ELF-1 (cell line): Measurements from ENCODE around the gene ARFGEF2.
A peak's percentile ranks its signal among the peaks of the same experiment; 100 is the strongest.
"Not testable (repeated sequence)": the region's sequence is repeated elsewhere in the genome, so short reads cannot be mapped to it uniquely, and the experiment has no call there.

Source experiments
- DNase-seq: peaks from one replicate; pipeline ENCODE4 v3.0.0-alpha.2; 2016; ENCODE audit warnings: low read depth, low spot score

Gene ARFGEF2

DNA sequence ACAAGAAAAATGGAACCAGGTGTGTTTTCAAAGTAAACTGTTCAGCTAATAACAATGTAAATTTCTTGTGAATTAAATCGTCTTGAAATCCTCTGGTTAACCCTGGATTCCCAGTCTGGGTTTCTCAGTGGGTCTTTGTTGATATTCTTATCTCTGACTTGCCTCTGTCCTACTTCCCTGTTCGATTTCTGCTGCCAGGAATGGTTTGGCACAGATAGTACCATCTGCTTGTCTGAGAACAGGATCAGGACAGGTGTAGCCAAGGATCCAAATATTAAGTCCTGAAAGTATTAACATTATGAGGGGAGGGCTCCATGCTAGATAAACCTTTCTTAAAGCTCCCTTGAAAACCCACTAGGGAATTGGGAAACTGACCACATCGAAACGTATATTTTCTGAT is 30.1 kb downstream of the ARFGEF2 start:
- no peak for DNase-seq

DNA sequence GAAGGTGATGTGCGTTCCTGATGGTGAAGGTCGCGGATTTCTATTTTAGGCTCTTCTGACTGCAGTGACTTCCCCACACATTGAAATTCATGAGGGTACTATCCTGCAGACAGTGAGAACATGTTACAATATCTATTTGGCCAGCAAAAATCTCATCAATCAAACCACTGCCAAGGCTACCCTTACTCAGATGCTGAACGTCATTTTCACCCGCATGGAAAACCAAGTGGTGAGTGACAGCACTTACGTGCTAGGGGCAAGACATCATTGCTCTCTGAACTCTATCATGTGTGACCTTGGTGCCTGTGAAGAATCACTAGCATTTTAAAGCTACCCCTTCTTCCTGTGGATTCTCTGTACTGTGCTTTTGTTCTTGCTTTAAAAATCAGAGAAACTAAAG is 31.1 kb downstream of the ARFGEF2 start:
- DNase-seq, result no peak

DNA sequence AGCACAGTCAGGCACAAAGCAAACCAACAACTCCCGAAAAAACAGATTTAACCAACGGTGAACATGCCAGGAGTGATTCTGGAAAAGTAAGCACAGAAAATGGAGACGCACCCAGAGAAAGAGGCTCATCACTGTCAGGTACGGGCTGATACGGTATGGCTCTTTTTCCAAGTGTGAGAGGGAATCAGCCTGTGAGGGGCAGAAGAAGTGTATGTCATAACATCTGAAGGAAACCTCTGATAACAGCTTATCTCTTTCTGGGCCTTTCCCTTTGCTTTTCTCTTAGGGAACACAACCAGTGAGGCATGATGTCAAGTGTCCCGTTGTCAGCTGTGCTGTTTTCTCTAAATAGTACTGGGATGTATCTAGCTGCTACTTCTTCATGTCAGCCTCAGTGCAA is 32.1 kb downstream of the ARFGEF2 start:
- no peak for DNase-seq

DNA sequence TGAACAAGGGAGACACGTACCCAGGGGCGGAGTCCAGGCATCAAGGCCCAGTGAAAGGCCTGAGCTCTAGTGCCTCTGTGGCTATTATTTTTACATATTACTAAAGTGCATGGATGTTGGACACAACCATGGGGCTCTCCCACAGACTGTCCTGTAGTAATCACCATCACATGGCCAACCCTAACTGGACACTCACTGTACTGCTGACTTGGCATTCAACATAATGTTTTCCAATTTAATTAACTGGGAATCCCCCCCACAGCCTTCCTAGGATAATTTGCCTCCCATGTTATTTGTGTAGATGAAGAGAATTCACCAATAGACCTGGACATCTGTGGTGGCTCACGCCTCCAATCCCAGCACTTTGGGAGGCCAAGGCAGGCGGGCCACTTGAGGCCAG is 34.5 kb downstream of the ARFGEF2 start:
- DNase-seq, result no peak

DNA sequence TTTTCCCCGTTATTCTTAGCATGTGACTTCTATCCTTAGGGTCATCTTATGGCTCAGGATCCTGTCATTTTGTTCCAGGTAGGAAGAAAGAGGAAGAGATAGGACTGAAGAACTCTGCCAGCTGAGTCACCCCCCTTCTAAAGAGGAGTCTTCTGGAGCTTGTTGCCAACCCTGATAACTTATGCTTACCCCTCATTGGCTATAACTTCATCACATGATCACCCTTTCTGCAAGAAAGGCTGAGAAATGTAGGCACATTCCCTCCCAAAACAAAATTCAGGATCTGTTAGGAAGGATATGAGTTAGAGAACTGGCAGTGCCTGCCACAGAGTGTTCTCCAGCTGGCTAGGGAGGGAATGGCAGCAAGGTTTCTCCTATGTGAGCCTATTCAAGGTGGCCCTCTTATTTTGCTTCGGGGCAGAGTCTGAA is 35.6 kb downstream of the ARFGEF2 start:
- no peak for DNase-seq

DNA sequence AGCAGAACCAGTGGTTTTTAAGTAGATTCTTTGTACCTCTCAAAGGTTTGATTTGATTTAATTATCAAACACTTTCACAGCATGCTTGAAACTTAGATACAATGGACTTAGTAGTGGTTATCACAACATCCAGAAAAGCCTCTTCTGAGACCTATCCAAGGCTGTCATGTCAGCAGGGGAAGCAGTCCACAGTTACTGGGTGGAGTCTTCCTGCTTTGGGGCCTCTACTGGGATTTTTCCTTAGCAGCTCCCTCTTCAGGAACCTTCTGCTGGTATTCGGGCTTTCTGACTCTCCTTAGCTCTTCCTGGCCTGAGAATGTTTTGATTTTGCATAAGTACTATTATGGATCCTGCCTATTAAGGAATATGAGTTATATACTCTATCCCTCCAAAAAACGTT is 36.0 kb downstream of the ARFGEF2 start:
- DNase-seq, result no peak

DNA sequence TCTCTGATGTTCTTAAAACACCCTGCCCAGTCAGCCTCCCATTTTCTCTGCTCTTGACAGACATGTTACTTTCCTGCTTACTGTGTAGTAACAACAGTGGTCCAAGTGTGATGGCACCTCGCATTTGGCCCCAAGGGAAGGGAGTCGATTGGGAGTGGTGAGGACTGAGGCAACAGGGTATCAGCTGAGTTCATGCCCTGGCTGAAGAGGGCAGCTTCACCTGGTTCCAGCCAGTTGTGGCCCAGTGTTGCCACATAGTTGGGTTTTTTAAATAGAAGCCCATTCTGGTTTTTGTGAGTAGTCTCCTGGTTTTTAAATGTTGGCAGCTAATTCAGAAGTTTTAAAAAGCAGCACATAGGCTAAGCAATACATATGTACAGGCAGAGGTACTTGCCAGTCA is 37.2 kb downstream of the ARFGEF2 start:
- DNase-seq, result no peak

DNA sequence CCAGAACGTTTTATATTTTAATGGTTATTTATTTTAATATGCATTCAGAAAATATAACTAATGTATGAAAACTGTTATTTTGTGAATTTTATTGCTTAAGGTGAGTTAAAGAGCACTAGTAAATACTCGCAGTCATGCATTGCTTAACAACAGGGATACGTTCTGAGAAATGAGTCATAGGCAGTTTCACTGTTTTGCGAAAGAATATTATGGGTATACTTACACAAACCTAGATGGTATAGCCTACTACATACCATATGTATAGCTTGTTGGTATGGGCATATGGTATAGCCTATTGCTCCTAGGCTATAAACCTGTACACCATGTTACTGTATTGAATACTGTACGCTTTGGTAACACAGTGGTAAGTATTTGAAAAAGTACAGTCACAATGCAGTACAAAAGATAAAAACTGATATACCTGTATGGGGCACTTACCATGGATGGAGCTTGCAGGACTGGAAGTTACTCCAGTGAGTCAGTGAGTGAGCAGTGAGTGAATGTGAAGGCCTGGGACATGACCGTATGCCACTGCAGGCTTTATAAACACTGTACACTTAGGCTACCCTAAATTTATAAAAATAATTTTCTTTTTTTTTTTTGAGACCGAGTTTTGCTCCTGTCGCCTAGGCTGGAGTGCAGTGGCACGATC is 38.5 kb downstream of the ARFGEF2 start:
- no peak for DNase-seq

DNA sequence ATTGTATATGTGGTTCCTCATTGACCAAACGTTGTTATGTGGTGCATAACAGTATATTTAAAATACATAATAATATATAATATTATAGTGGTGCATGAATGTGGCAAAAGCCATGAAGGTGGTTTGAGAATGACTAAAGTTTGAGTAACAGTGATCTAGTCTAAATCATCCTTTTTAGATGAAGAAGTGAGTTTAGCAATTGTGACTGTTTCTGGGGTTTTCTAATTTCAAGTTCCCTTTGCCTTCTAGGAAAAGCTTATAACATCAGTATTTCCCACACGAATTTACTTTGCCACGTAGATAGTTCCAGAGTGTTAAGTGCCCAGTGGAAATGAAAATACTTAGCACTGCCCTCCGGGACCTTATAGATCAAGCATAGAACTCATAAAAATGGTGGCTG is 40.9 kb downstream of the ARFGEF2 start:
- no peak for DNase-seq

DNA sequence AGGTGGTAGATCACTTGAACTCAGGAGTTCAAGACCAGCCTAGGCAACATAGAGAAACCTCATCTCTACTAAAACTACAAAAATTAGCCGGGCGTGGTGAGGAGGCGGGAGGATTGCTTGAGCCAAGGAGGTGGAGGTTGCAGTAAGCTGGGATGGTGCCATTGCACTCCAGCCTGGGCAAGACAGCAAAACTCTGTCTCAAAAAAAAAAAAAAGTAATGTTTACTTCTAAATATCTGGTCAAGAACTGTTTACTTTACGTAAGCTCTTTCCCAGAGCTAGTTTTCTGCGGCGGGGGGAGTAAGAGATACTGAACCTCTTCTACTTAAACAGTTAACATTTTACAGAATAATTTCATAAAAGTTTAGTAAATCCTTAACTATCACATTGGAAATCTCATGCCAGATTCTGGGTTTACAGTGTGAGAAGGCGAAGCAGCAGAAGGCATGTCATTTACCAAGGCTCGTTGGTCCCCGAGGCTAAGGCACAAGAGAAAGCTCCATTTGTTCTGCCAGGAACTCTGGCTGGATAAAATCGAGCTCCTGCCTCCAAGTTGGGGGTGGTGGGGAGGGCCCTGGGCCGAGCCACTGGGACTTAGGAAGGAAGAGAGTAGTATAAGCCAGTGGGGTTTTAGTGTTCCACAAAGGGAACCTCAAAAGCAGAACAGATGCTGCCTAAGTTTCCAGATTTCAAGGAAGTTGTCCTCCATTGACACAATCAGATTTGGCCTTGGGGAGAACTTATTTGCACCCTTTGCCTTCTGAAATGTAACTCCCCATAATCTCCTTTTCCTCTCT is 41.7 kb downstream of the ARFGEF2 start:
- no peak for DNase-seq

DNA sequence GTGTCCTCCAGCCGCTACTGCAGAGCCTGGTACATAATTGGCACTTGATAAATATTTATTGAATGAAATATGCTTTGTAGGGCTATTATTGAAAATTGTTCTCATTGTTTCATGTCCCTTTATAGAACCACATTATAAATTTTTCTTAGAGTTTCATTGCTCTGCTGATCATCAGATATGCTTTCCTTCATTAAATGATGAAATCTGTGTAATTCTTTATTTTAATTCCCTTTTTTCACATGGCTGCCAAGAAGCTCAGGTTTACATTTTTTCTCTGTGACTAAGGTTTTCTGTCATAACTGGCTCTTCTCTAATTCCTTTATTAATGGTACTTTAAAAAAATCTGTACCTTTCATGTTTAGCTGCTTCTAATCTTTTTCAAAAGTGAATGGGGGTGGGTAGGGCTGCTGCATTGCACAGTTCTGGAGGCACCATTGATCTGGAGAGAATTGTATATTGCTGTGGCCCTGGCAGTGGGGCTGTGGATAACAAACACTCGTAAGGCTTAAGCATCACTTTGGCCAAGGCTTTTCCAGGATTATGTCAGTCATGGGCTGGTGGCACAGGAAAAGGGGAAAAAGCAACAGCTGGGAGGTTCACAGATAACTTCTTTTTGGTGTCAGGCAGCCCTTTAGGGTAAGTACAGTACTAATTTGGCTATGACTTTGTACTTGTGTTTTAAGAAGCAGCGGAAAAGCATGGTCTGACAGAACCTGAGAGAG is 43.8 kb downstream of the ARFGEF2 start:
- no peak for DNase-seq

DNA sequence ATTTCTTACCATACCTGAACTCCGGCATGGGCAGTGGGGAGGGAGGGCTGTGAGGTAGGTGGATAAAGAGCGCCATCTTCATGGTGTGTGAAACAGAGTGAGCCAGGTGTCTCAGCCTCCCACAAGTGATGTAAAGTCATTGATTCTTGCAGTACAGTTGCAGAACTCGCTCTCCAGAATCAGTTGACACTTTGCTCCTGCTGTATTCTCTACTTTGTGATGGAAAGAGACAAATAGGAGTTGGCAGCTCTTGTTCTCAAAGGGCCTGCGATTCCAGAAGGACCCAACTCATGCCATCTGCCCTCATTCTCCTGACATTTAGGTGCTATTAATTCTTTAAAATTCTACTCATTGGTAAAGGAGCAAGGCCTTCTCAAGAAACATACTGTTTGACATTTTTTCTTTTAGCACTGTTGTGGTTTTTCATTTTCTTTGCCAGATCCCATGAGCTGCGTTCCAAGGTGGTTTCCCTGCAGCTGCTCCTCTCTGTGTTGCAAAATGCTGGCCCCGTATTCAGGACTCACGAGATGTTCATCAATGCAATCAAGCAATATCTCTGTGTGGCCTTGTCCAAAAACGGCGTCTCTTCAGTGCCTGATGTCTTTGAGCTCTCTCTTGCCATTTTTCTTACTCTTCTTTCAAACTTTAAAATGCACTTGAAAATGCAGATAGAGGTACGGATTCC is 49.3 kb downstream of the ARFGEF2 start:
- DNase-seq, result no peak

DNA sequence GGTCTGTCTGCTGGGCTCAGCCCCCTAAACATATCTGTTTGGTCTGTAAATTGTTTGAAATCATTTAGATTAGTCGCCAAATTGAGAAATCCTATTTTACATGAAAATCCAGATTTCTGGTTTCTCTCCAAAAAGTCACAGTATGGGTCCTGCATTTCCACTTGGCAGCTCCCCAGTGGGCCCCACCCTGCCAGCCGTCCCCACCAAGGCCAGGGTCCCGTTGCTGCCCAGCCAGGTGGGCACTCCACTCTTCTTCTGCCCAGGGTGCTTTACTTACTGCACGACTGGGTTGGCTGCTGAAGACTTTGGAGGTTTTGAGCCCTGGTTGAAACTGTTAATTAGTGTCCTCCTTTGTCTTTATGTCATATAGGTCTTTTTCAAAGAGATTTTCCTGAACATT is 50.4 kb downstream of the ARFGEF2 start:
- no peak for DNase-seq

DNA sequence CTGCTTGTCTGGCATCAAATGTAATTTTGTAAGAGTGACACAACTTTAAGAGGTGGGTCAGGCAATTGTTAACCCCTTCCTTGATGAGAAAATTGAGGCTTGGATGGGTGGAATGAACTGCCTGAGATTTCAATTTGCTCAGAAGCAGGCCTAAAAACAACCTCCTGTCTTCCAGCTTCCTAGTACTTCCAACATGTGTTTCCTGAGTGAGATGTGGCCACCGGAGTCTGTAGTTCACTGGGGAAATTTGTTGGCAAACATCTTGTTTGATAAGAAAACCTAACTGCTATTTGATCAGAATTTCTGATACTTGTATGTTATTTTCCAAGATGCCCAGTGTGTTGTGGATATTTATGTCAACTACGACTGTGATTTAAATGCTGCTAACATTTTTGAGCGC is 51.3 kb downstream of the ARFGEF2 start:
- no peak for DNase-seq

DNA sequence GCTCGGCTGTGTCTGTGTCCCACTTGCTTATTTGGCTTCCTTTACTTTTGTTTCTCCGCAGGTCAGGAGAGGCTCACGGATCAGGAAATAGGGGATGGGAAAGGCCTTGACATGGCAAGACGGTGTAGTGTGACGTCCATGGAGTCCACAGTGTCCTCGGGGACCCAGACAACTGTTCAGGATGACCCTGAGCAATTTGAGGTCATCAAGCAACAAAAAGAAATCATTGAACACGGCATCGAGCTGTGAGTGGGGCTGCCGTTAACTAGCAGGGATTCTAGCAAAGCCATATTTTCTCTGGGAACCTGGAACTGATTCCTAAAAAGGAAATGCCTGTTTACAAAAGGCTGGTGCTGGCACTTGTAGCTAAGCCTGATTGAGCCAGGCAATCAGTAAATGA is 54.4 kb downstream of the ARFGEF2 start:
- DNase-seq, result peak; percentile 5

DNA sequence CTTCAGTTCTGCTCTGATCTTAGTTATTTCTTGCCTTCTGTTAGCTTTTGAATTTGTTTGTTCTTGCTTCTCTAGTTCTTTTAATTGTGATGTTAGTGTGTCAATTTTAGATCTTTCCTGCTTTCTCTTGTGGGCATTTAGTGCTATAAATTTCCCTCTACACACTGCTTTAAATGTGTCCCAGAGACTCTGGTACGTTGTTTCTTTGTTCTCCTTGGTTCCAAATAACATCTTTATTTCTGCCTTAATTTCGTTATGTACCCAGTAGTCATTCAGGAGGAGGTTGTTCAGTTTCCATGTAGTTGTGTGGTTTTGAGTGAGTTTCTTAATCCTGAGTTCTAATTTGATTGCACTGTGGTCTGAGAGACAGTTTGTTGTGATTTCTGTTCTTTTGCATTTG is 58.5 kb downstream of the ARFGEF2 start:
- DNase-seq, result not testable (repeated sequence)

DNA sequence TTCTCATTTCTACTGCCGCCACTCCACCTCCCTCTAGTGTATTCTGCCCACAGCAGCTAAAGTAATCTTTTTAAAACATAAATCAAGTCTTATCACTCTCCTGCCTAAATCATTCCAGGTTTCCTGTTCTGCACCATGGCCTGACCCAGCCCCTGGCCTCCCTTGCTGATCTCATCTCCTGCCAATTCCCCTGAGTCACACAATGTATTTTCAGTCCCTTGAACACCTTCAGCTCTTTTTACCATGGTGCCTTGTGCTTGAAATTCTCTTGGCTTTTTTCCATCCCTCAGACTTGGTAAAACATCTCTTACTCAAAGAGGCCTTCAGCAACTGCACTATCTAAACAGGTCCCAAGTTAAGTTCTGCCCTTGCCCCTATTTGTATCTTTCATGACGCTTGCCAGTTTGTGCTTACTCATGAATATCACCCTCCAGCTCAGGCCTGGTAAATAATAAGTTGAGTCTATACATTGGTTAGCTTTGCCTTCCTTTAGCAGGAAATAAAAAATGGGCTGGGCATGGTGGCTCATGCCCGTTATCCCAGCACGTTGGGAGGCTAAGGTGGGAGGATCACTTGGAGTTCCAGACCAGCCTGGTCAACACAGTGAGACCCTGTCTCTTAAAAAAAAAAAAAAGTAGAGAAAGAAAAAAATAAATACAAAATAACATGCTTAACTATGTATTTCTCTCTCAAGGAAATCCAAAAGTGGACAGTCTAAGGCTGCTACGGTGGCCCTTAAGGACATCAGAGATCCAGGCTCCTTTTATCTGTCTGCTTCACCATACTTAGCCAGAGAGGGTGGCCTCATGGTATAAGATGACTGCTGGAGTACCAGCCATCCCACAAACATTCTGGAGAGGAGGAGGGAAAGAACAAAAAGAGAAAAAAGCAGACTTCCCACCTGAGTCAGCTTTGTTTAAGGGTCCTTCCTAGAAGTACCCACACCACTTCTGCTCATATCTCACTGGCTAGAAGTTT is 62.2 kb downstream of the ARFGEF2 start:
- DNase-seq, result peak; percentile 42

DNA sequence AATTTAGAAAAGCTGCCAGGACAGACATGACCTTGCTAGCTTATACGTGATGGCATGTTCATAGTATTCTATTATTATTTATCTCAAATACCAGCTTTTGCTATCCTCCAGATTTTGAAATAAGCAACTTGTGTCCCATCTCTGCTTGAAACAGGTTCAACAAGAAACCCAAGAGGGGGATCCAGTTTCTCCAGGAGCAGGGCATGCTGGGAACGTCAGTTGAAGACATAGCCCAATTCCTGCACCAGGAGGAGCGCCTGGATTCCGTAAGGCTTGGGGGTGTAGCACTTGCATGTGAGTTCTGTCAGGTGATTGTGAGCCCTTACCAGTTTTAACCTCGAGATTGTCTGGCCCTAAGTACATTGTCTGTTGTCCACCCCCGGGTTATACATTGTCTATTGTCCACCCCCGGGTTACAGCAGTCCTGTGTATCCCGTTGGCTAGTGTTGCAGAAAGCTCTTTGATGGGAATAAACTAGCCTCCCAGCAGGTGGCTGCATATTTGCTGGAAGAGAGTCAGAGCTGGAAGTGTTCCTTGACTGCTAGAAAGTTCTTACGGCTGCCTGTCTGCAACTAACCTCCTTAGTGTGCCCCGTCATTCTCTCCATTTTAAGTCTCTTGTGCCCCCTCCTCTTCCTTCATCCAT is 63.2 kb downstream of the ARFGEF2 start:
- peak; percentile 32 for DNase-seq

DNA sequence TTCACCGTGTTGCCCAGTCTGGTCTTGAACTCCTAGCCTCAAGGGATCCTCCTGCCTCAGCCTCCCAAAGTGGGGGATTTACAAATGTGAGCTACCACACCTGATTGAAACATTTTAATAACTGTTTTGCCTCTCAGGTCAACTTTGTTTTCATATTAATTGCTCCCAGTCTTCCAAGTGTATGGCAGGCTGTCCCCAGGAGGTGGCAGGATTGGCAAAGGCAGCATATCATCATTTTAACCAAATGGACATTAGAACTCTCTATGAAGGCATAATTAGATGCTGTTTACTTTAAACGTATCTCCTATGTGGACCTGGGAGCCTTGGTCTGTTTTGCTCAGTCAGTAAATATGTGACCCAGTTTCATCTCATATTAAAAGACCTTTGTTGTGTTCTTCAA is 65.4 kb downstream of the ARFGEF2 start:
- no peak for DNase-seq

DNA sequence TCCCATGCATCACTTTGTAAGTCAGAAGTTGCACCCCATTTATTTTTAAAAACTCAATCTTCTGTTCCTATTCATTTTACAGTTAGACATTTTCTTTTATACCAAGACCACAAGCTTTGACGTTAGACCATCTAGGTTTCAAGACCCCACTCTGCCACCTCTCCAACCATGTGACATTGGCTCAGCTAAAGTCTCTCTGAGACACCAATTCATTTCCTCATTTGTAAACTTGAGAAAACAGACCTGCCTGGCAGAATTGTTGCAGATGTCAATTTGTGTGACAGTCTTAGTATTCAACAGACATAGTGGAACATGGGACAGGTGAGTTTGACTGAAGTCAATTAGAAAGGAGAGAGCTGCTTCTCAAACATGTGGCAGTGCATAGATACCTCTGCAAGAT is 69.0 kb downstream of the ARFGEF2 start:
- no peak for DNase-seq
